K562 (cell line): ENCODE data around the gene ZNF646. TPM values are rescaled to one million over a fixed set of nuclear protein-coding genes. Genes with fewer than 3 reads are reported as not detected.
A peak's percentile ranks its signal among the peaks of the same experiment; 100 is the strongest.

ENCODE experiments used
- ARID1B ChIP-seq: fragments of 450-650 bp; IDR thresholded peaks from 2 replicates; pipeline ENCODE4 v1.6.1; 2016; ENCODE audit warnings: antibody characterized with exemption, mild to moderate bottlenecking, inconsistent platforms
- C11orf30 ChIP-seq: fragments of 450-650 bp; IDR thresholded peaks from 2 replicates; pipeline ENCODE4 v1.6.1; 2016; ENCODE audit warnings: low read depth, mild to moderate bottlenecking
- CBFA2T3 ChIP-seq: fragments of 450-650 bp; IDR thresholded peaks from 2 replicates; pipeline ENCODE4 v1.6.1; 2017
- CHD1 ChIP-seq: fragments of 200-600 bp; sonication (generic); IDR thresholded peaks from one replicate; pipeline ENCODE4 v1.6.1; 2012; ENCODE audit warnings: mild to moderate bottlenecking, moderate library complexity, low read length, inconsistent platforms
- DPF2 ChIP-seq: fragments of 450-650 bp; IDR thresholded peaks from 2 replicates; pipeline ENCODE4 v1.6.1; 2016
- EGR1 ChIP-seq: fragments of 450-650 bp; conservative IDR thresholded peaks from 2 replicates; pipeline ENCODE4 v1.6.1; 2017; ENCODE audit warnings: mild to moderate bottlenecking
- ESRRA ChIP-seq: fragments of 450-650 bp; IDR thresholded peaks from 2 replicates; pipeline ENCODE4 v1.6.1; 2014; ENCODE audit warnings: low read depth, mild to moderate bottlenecking, moderate library complexity, borderline replicate concordance
- FOSL1 ChIP-seq: fragments of 200-800 bp; sonication (Bioruptor generic); conservative IDR thresholded peaks from 2 replicates; pipeline ENCODE4 v1.6.1; 2016; ENCODE audit warnings: missing genetic modification characterization, missing compliant biosample characterization
- FOXA3 ChIP-seq, 2 experiments: fragments of 450-650 bp in 1 of 2; sonication (generic) in 1 of 2; formaldehyde crosslinking; IDR thresholded peaks in 1 of 2; conservative IDR thresholded peaks in 1 of 2; 2 replicates each; pipeline versions ENCODE4 v1.4.0 to v1.8.0; 2020 to 2022; ENCODE audit warnings: mild to moderate bottlenecking in 2 of 2, missing genetic modification reagents in 1 of 2
- FOXJ3 ChIP-seq: sonication (generic); formaldehyde crosslinking; IDR thresholded peaks from 2 replicates; pipeline ENCODE4 v1.4.0; 2020; ENCODE audit warnings: mild to moderate bottlenecking, missing genetic modification reagents
- FOXK2 ChIP-seq, 2 experiments: fragments of 450-650 bp; IDR thresholded peaks in 1 of 2; conservative IDR thresholded peaks in 1 of 2; 2 replicates each; pipeline ENCODE4 v1.6.1; 2016; ENCODE audit warnings: low read depth in 2 of 2, mild to moderate bottlenecking in 1 of 2
- HDAC3 ChIP-seq: fragments of 450-650 bp; IDR thresholded peaks from 2 replicates; pipeline ENCODE4 v1.6.1; 2018; ENCODE audit warnings: borderline replicate concordance, mild to moderate bottlenecking, moderate library complexity; ENCODE audit not compliant: partially characterized antibody
- JUND ChIP-seq, 2 experiments: IDR thresholded peaks; 2 replicates in 1 of 2; 3 replicates in 1 of 2; pipeline ENCODE4 v1.6.1; 2011; ENCODE audit warnings: borderline replicate concordance in 2 of 2, low read depth in 2 of 2, low read length in 2 of 2, improper control_type of control experiment in 1 of 2, missing biosample characterization in 1 of 2, missing genetic modification characterization in 1 of 2, missing genetic modification reagents in 1 of 2
- NCOR1 ChIP-seq: fragments of 450-650 bp; IDR thresholded peaks from 2 replicates; pipeline ENCODE4 v1.6.1; 2016; ENCODE audit warnings: mild to moderate bottlenecking, moderate library complexity
- NFIC ChIP-seq: fragments of 450-650 bp; IDR thresholded peaks from 2 replicates; pipeline ENCODE4 v1.6.1; 2017; ENCODE audit warnings: mild to moderate bottlenecking, inconsistent platforms
- NR1H2 ChIP-seq: sonication (generic); formaldehyde crosslinking; IDR thresholded peaks from 2 replicates; pipeline ENCODE4 v1.4.0; 2020; ENCODE audit warnings: mild to moderate bottlenecking, missing genetic modification reagents
- POLR2H ChIP-seq: IDR thresholded peaks from 2 replicates; pipeline ENCODE4 v1.6.1; 2016; ENCODE audit warnings: missing genetic modification characterization, low read depth, mild to moderate bottlenecking, control low read depth, missing compliant biosample characterization, moderate library complexity
- SAP30 ChIP-seq: fragments of 200-600 bp; sonication (generic); IDR thresholded peaks from 2 replicates; pipeline ENCODE4 v1.6.1; 2012; ENCODE audit warnings: borderline replicate concordance, low read depth, mild to moderate bottlenecking, moderate library complexity, low read length, control low read depth, inconsistent platforms; ENCODE audit not compliant: insufficient read depth, poor library complexity, severe bottlenecking
- SLC30A9 ChIP-seq: fragments of 250-450 bp; sonication (Bioruptor Pico); IDR thresholded peaks from 2 replicates; pipeline ENCODE4 v1.8.0; 2022; ENCODE audit warnings: mild to moderate bottlenecking, moderate library complexity
- SOX6 ChIP-seq: fragments of 450-650 bp; IDR thresholded peaks from 2 replicates; pipeline ENCODE4 v1.6.1; 2014; ENCODE audit warnings: mild to moderate bottlenecking
- STAG1 ChIP-seq: sonication (generic); formaldehyde crosslinking; IDR thresholded peaks from 2 replicates; pipeline ENCODE4 v1.5.0; 2020; ENCODE audit warnings: missing genetic modification reagents, borderline replicate concordance
- STAT5A ChIP-seq: IDR thresholded peaks from 2 replicates; pipeline ENCODE4 v1.6.1; 2012; ENCODE audit warnings: low read length, inconsistent platforms, borderline replicate concordance
- TEAD2 ChIP-seq: fragments of 450-650 bp; IDR thresholded peaks from 2 replicates; pipeline ENCODE4 v1.6.1; 2016; ENCODE audit warnings: missing genetic modification characterization, control low read depth, missing compliant biosample characterization
- TSC22D4 ChIP-seq: fragments of 450-650 bp; IDR thresholded peaks from 2 replicates; pipeline ENCODE4 v1.6.1; 2016; ENCODE audit warnings: missing genetic modification characterization, missing biosample characterization, control low read depth
- ZNF551 ChIP-seq: fragments of 250-450 bp; sonication (Bioruptor Pico); IDR thresholded peaks from 2 replicates; pipeline ENCODE4 v1.5.0; 2021; ENCODE audit warnings: mild to moderate bottlenecking, moderate library complexity
- ZNF57 ChIP-seq: fragments of 450-650 bp; formaldehyde crosslinking; IDR thresholded peaks from 2 replicates; pipeline ENCODE4 v1.4.0; 2020; ENCODE audit warnings: mild to moderate bottlenecking, moderate library complexity
- ZNF778 ChIP-seq: fragments of 450-650 bp; formaldehyde crosslinking; IDR thresholded peaks from 2 replicates; pipeline ENCODE4 v1.4.0; 2020; ENCODE audit warnings: mild to moderate bottlenecking, moderate library complexity
- polyA plus RNA-seq, 8 experiments: library from polyadenylated mRNA; depleted of rRNA in 4 of 8; stranded (reverse) in 5 of 8; unstranded in 3 of 8; fragments of >200 nt; fragmentation: Nextera tagmentation in 2 of 8; fragmentation: Illumina TruSeq in 1 of 8; extraction: Ambion mirVana in 2 of 8; extraction: Trizol in 1 of 8; gene quantifications; 2 replicates each; pipeline versions ENCODE4 v1.2.1 to v1.2.3, GENCODE V29; 2011 to 2014; ENCODE audit warnings: inconsistent platforms in 1 of 8, missing spikeins in 1 of 8
- total RNA-seq, 7 experiments: library from RNA; depleted of rRNA in 6 of 7; stranded (reverse); fragments of >200 nt in 6 of 7; fragmentation: Illumina TruSeq in 2 of 7; extraction: Trizol in 2 of 7; gene quantifications; 2 replicates each; pipeline versions ENCODE4 v1.2.1 to v1.2.3, GENCODE V29; 2011 to 2021; ENCODE audit warnings: low replicate concordance in 1 of 7
- TF ChIP-seq, protein P1 (sequence below), 2 experiments: fragments of 450-650 bp in 1 of 2; sonication (generic) in 1 of 2; formaldehyde crosslinking in 1 of 2; IDR thresholded peaks in 1 of 2; conservative IDR thresholded peaks in 1 of 2; 2 replicates each; pipeline versions ENCODE4 v1.6.1 to v1.8.1; 2016 to 2023; ENCODE audit warnings: mild to moderate bottlenecking in 2 of 2, moderate library complexity in 2 of 2, inconsistent platforms in 1 of 2, missing genetic modification reagents in 1 of 2

ZNF646 gene
- total and polyA plus RNA-seq, 9 of the 15 experiments (the other 6 are each of a cell fraction or from before 2014, with no cell fraction given): 0.08 to 20.6 (median 8.0) TPM

GRCh38 chr16:31099860-31100638, 25.8 kb downstream of the ZNF646 start (continued):
- TF ChIP-seq FOXK2 (conservative IDR thresholded peaks at IDR 0.05 in 1 of 2, IDR thresholded peaks at IDR 0.05 in 1 of 2; ENCODE audit: low read depth in 2 of 2): peak; percentile 21 to 55; a peak in 2 of 4 replicates
- peak; percentile 60 for TF ChIP-seq ARID1B
- TF ChIP-seq EGR1: peak; percentile 89
- TF ChIP-seq DPF2: peak; percentile 54
- no peak for TF ChIP-seq ZNF778
- no peak for TF ChIP-seq ZNF57 (CRISPR knock-in tag)
- TF ChIP-seq, protein P1, sequence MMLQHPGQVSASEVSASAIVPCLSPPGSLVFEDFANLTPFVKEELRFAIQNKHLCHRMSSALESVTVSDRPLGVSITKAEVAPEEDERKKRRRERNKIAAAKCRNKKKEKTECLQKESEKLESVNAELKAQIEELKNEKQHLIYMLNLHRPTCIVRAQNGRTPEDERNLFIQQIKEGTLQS (IDR thresholded peaks at IDR 0.05): peak; percentile 35; the same call in 1 of the 2 replicates
- TF ChIP-seq, protein P1 (CRISPR knock-in tag; conservative IDR thresholded peaks at IDR 0.05): no peak
- TF ChIP-seq NR1H2 (CRISPR knock-in tag): no peak
- TF ChIP-seq SLC30A9 (CRISPR knock-in tag): no peak
- no peak for TF ChIP-seq ZNF551 (CRISPR knock-in tag)
- TF ChIP-seq FOSL1 (tag): 0 out of 2 replicates have a peak, but pooled peaks have one; percentile 17
- TF ChIP-seq FOXA3 (CRISPR knock-in tag; conservative IDR thresholded peaks at IDR 0.05 in 1 of 2, IDR thresholded peaks at IDR 0.05 in 1 of 2): peak; percentile 71 to 93
- peak; percentile 42; the same call in 1 of the 2 replicates for TF ChIP-seq C11orf30
- peak; percentile 53; the same call in 1 of the 2 replicates for TF ChIP-seq JUND (IDR thresholded peaks at IDR 0.05; ENCODE audit: borderline replicate concordance, low read depth, low read length)
- no peak for TF ChIP-seq JUND (tag; IDR thresholded peaks at IDR 0.05; ENCODE audit: borderline replicate concordance, low read depth, low read length)
- no peak for TF ChIP-seq HDAC3
- peak; percentile 95 for TF ChIP-seq NFIC
- TF ChIP-seq ESRRA: no peak
- no peak for TF ChIP-seq SAP30
- no peak for TF ChIP-seq FOXJ3
- no peak for TF ChIP-seq STAT5A
- TF ChIP-seq SOX6: peak; percentile 56
- peak; percentile 73 for TF ChIP-seq NCOR1
- TF ChIP-seq TSC22D4 (tag): no peak
- no peak for TF ChIP-seq CHD1
- no peak for TF ChIP-seq TEAD2
- peak; percentile 44 for TF ChIP-seq CBFA2T3
- TF ChIP-seq POLR2H (tag): no peak
- TF ChIP-seq STAG1: no peak
